IPS-18a (cell line): ENCODE data around the gene ACTC1.
A peak's percentile ranks its signal among the peaks of the same experiment; 100 is the strongest.
"Not testable (repeated sequence)": the region's sequence is repeated elsewhere in the genome, so short reads cannot be mapped to it uniquely, and the experiment has no call there.

Experiments used
- H3K27ac ChIP-seq: one replicate; pipeline ENCODE4 v1.5.1; 2013; ENCODE audit warnings: low read length
- H3K27me3 ChIP-seq: one replicate; pipeline ENCODE4 v1.6.1; 2013; ENCODE audit warnings: mild to moderate bottlenecking, low read length; ENCODE audit not compliant: control insufficient read depth, insufficient read depth
- H3K36me3 ChIP-seq: one replicate; pipeline ENCODE4 v1.6.1; 2013; ENCODE audit warnings: low read depth, low read length; ENCODE audit not compliant: control insufficient read depth
- H3K4me1 ChIP-seq: one replicate; pipeline ENCODE4 v1.6.1; 2013; ENCODE audit warnings: low read depth, low read length; ENCODE audit not compliant: control insufficient read depth
- H3K4me3 ChIP-seq: one replicate; pipeline ENCODE4 v1.5.1; 2013; ENCODE audit warnings: low read length
- H3K9ac ChIP-seq: one replicate; pipeline ENCODE4 v1.6.1; 2013; ENCODE audit warnings: mild to moderate bottlenecking, low read length, moderate library complexity
- H3K9me3 ChIP-seq: one replicate; pipeline ENCODE4 v1.6.1; 2013; ENCODE audit warnings: low read depth, low read length; ENCODE audit not compliant: control insufficient read depth

ACTC1 gene

DNA sequence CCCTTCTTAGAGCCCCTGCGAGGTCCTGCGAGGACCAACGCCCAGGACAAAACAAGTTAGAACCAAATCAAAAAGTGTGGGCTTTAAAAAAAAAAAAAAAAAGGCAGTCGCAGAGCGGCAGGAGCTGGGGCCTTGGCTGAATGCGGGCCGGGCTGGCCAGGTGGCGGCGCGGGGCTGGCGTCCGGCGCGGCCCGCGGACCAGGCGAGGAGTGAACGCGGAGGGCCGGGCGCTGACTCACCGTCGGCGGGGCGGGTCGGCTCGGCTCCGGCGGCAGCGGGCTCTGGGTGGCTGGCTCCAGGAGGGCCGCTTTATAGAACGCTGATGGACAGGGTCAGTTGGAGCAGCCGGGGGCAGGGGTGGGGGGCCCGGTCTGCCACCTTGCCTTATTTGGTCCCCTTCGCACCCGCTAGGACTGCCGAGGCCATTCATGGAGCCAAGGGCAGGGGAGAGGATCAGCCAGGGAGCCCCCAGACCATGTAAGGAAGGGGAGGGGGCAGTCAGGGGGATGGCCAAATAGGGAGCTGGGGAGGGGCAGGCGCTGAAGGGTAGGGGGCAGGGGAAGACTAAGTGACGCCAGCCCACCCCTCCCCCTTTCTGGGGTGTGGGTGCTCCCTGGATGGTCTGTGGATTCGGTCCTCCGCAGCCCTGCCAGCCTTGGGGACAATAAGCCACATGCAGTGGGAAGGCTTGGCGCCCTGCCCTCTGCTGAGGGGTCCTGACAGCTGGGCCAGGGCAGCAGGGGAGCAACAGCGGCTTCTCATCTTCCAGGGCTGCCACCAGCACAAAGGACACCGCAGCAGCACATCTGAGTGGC is at the start of gene ACTC1:
Gene ACTC1 (minus strand): TSS at position 283 of the 815 bp plus-strand sequence. CDS start 741 bp downstream, outside the sequence.
- H3K36me3 ChIP-seq = peaks cover 14% of the 10 kb centered on the region
- peaks cover 5% of the 10 kb centered on the region for H3K4me1 ChIP-seq
- H3K4me3 ChIP-seq = peak within 1 kb of the TSS; percentile 56
- H3K27ac ChIP-seq = no peak within 1 kb of the TSS
- H3K9ac ChIP-seq = peak within 1 kb of the TSS; percentile 50
- H3K9me3 ChIP-seq = no peaks in the 10 kb centered on the region
- peaks cover 28% of the 10 kb centered on the region for H3K27me3 ChIP-seq

GRCh38 chr15:34841262-34841725 is 45.9 kb upstream of the ACTC1 start:
- H3K36me3 ChIP-seq = no peaks in the 10 kb centered on the region
- H3K27me3 ChIP-seq = no peaks in the 10 kb centered on the region
- no peaks in the 10 kb centered on the region for H3K4me1 ChIP-seq
- no peaks in the 10 kb centered on the region for H3K9me3 ChIP-seq
- H3K9ac ChIP-seq = no peak overlapping the region
- no peak overlapping the region for H3K27ac ChIP-seq
- H3K4me3 ChIP-seq = no peak overlapping the region

DNA sequence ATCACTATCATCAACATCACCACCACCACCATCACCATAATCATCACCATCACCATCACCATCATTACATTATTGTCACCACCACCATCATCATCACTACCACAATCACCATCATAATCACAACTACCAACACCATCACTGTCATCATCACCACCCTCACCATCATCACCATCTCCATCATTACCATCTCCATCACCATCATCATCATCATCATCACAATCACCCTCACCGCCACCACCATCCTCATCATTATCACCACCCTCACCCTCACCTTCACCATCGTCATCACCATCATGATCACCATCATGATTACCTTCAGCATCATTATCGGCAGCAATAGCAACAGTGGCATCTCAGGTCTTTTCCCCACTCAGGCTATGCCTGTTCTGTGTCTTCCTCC is 42.9 kb upstream of the ACTC1 start:
- H3K27ac ChIP-seq = no peak overlapping the region
- no peaks in the 10 kb centered on the region for H3K36me3 ChIP-seq
- H3K27me3 ChIP-seq = no peaks in the 10 kb centered on the region
- H3K9ac ChIP-seq = no peak overlapping the region
- H3K9me3 ChIP-seq = no peaks in the 10 kb centered on the region
- H3K4me3 ChIP-seq = no peak overlapping the region
- H3K4me1 ChIP-seq = no peaks in the 10 kb centered on the region

DNA sequence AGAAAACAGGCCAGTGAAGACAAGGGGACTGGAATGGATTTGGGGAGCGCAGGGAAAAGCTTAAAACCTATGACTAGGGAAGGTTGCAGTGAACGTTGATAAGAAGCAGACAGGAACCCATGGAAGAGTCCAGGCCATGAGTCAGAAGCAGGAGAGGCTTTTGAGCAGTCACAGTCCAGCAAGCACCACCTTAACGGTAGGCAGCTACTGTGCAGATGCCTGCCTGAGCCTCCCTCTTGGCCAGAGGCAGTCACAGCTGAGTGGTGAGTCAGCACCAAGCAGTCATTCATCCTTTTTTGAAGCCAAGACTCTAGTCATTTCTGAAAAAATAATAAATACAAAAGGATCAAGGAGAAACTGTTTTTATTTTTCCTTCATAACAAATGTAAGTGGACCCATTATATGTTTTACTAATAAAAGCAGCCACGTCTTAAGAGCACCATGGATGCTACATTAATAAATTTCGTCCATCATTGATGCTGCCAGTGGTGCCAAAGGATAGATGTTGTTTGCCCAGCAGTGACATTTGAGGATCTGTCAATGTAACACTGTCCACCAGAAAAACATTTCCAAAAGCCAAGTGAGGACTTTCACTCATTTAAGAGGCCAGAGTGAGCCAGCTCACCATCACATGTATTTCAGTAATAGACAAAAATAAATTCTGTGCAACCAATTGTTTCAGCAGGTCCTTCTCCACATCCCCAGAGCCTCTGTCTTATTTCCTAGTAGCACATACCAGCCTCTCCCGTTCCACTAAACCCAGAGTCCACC is 42.1 kb upstream of the ACTC1 start:
- no peaks in the 10 kb centered on the region for H3K36me3 ChIP-seq
- H3K4me1 ChIP-seq = no peaks in the 10 kb centered on the region
- no peak overlapping the region for H3K4me3 ChIP-seq
- no peak overlapping the region for H3K27ac ChIP-seq
- H3K27me3 ChIP-seq = no peaks in the 10 kb centered on the region
- no peaks in the 10 kb centered on the region for H3K9me3 ChIP-seq
- H3K9ac ChIP-seq = no peak overlapping the region

DNA sequence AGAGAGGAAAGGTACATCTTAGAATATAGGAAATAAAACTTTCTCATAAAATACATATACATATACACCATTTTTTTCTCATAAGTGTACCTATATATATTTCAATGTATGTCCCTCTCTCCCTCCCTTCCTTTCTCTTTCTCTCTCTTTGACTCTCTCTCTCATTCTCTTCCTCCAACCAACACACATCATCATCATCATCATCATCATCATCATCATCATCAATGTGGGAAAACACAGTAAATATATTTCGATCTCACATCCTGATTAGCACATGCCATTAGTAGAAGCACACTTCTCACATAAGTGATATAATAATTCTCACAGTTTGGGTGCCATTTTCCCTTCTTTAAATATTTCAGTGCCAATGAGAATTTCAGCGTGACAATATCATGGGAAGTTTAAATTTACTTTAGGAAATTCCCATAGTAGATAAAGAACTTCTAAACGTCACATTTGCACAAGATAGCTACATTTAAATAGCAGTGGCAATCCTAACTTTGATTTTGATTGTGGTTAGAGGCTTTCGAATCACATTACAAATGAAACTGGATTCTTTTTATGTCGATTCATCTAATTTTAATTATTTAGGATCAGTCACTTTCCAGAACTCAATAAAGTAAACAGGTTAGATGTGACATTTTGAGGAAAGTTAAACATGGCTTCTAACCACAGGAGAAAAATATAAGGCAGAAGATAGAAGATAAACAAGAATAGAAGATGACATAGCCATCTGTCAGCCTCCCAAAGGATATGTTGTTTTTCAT is 33.0 kb upstream of the ACTC1 start:
- H3K4me3 ChIP-seq = no peak overlapping the region
- H3K9me3 ChIP-seq = no peaks in the 10 kb centered on the region
- H3K27me3 ChIP-seq = no peaks in the 10 kb centered on the region
- H3K4me1 ChIP-seq = no peaks in the 10 kb centered on the region
- H3K36me3 ChIP-seq = no peaks in the 10 kb centered on the region
- H3K27ac ChIP-seq = no peak overlapping the region
- H3K9ac ChIP-seq = no peak overlapping the region

- H3K36me3 ChIP-seq = no peaks in the 10 kb centered on the region
- H3K27ac ChIP-seq = no peak overlapping the region
- no peaks in the 10 kb centered on the region for H3K4me1 ChIP-seq
Measured at GRCh38 chr15:34821831-34822230, 26.5 kb upstream of the ACTC1 start.

DNA sequence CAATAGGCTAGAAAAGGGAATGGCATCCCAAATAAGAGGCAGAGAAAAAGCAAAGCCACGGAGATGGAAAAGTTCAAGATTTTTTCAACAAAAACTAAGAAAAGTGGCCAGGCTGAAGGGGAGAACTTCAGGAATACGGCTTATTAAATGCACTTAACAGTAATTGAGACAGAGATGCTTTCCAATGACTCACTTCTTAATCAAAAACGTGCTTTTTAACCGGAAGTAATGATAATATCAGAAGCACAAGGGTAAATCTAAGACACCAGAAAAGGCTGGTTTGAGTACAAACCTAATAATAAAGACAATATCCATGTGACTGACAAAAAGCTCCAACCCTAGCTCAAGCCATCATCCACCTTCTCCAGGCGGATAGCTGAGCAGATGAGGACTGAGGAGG is 24.8 kb upstream of the ACTC1 start:
- Histone ChIP-seq H3K4me3 (no peak overlapping the region), H3K27me3 (no peaks in the 10 kb centered on the region), H3K9me3 (no peaks in the 10 kb centered on the region), H3K4me1 (no peaks in the 10 kb centered on the region), H3K9ac (no peak overlapping the region), H3K36me3 (no peaks in the 10 kb centered on the region), H3K27ac (no peak overlapping the region)

More at GRCh38 chr15:34821831-34822230, 26.5 kb upstream of the ACTC1 start:
- Histone ChIP-seq H3K4me3 (no peak overlapping the region), H3K9ac (no peak overlapping the region), H3K27me3 (no peaks in the 10 kb centered on the region), H3K9me3 (no peaks in the 10 kb centered on the region)

DNA sequence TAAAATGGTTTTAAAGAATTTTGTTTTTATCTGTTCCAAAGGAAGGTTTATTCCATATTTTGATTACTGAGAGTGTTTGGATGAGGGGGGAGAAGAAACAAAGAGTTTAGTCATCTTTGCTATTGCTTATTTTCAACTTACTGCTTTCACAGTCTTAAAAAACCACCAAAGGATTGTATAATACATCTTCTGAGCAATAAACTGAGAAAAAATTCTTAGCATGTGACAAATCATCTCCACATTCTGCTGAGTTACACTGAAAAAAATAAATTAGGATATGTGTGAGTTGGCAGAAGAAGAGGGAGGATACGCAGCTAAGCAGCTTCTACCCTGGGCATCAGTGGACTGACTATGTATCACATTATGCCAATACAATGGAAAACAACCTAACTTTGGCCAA is 23.2 kb upstream of the ACTC1 start:
- Histone ChIP-seq H3K9ac (no peak overlapping the region), H3K27me3 (no peaks in the 10 kb centered on the region), H3K36me3 (no peaks in the 10 kb centered on the region), H3K4me1 (no peaks in the 10 kb centered on the region), H3K9me3 (no peaks in the 10 kb centered on the region), H3K4me3 (no peak overlapping the region), H3K27ac (no peak overlapping the region)

DNA sequence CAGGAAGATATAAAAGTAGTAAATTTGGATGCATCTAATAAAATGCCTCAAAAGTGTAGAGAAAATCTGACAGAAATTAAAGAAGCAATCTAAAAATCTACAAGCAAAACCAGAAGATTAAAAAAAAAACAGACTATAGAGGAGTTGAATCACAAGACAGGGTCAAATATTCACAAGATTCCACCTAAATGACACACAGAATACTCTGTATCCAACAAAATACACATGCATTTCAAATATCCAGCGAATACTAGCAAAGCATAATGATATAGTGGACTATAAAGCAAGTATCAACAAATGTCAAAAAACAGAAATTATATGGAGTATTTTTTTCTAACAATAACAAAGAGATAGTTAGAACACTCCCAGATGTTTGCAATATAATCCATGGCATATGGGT is 20.5 kb upstream of the ACTC1 start:
- H3K36me3 ChIP-seq = no peaks in the 10 kb centered on the region
- H3K9ac ChIP-seq = no peak overlapping the region
- no peaks in the 10 kb centered on the region for H3K4me1 ChIP-seq
- H3K9me3 ChIP-seq = no peaks in the 10 kb centered on the region
- H3K4me3 ChIP-seq = no peak overlapping the region
- H3K27me3 ChIP-seq = no peaks in the 10 kb centered on the region
- H3K27ac ChIP-seq = no peak overlapping the region

GRCh38 chr15:34813446-34814190 is 18.3 kb upstream of the ACTC1 start:
- Histone ChIP-seq H3K36me3 (no peaks in the 10 kb centered on the region), H3K4me3 (no peak overlapping the region), H3K27ac (no peak overlapping the region), H3K9ac (no peak overlapping the region), H3K27me3 (no peaks in the 10 kb centered on the region), H3K4me1 (no peaks in the 10 kb centered on the region), H3K9me3 (no peaks in the 10 kb centered on the region)

DNA sequence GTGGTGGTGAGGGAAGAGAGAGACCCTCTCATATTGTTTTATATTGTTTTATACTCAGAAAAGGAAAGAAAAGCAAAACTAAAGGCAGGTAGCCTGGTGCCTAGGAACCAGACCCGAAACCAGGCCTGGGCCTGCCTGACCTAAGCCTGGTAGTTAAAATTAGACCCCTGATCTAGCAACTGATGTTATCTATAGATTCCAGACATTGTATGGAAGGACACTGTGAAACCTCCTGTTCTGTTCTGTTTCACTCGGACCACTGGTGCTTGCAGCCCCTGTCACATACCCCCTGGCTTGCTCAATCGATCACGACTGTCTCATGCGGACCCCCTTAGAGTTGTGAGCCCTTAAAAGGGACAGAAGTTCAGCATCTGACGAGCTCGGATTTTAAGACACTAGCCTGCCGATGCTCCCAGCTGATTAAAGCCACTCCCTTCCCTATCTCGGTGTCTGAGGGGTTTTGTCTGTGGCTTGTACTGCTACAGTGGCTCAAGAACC is 17.6 kb upstream of the ACTC1 start:
- not testable (repeated sequence) for H3K4me1 ChIP-seq, H3K9ac ChIP-seq, H3K9me3 ChIP-seq, H3K4me3 ChIP-seq, H3K27me3 ChIP-seq, H3K36me3 ChIP-seq, H3K27ac ChIP-seq
